Measurements from ENCODE around the gene TRAK1.

Gene TRAK1

GRCh38 chr3:42176242-42177034 is 85.3 kb downstream of the TRAK1 start:
- no peak for DNase-seq (ENCODE audit: low read depth in 2 of 2)

DNA sequence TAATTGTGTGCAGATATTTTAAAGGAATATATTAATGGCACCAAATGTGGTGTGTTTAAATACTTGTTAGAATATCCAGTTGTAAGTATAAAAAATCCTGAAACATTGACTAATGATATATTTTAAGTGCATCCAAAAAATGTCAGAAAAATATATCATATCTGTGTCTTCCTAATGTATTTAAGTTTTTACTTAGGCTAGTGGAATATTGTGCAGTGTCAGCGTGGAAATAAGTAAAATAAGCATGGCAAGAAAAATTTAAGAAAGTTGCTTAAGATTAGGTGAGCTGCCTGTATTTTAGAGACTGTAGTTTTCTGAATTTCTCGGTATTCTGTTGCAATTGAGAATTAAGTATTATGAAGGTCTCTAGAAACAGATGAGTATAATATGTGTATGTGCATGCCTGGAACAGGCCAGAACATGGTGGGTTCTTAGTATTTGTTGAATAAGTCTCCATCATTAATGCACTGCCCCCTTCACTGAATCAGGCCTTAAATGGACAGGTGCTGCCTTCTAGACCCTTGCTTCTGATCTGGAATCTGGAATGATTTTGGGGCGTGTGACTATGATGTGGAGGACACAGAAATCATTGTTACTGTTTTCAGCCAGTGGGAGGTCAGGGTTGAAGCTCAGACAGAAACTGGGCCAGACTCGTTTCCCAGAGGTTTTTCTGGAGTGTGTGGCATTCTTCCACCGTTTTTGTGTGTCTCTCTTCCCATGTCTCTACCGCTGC is 86.1 kb downstream of the TRAK1 start:
- no peak for DNase-seq (ENCODE audit: low read depth in 2 of 2)

DNA sequence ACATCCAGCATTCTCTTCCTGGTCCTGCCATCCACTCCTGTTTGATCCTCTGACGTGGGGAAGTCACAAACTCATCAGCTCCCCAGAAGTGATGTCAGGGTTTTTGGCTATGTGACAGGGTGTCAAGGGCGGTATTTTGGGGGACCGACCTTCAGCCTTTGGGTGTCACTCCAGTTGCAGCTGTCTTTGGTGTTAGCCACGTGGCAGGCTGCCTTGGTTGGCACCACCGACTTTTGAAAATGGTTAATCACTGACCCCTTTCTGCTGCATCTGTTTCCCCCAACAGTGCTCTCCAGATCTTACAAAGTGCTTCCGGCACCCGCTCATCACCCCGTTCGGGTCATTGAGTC is 86.6 kb downstream of the TRAK1 start:
- DNase-seq (ENCODE audit: low read depth in 2 of 2): no peak

DNA sequence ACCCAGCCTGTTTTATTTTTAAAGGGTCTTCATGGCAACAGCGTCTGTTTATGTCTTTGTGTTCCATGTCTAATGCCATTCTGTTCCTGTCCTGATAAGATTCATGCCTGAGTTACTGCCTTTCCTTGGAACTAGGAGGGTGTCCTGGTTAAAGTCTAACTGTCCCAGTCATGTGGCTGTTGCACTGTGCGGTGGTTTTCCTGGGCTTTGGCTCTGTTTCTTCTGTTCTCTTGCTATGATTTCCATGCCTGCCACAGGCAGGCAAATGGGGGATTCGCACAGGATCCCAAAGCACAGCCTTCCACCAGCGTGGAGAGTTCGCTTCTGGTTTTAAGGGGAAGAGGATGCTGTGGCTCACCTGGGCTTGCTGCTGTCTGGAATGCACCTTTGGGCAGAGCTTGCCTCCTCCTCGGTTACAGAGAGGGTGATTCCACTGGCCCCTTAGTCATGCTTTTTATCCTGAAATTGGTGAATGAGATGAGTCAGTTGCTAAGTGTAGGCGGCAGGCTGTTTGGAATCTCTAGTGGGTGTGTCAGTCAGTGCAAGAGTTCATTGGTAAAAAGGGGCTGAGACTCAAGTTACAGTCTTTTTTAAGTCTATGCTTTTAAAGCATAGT is 88.1 kb downstream of the TRAK1 start:
- no peak for DNase-seq (ENCODE audit: low read depth in 2 of 2)

DNA sequence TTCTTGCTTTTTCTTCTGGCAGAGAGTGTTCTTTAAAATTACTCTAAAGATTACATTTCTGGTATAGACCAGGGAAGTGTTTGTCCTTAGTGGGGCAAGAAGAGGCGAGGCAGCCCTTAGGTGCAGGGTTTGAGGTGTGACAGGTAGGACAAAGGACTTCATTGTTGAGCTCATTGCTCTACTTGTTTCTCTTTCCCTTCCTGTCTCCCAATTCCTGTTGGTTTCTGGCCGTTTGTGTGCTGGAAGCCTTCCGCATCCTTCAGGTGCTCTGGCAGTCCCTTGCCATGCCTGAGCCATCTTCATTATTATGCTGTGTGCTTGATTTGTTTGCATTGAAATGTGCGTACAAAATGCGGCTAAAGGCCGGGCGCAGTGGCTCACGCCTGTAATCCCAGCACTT is 89.7 kb downstream of the TRAK1 start:
- no peak for DNase-seq (ENCODE audit: low read depth in 2 of 2)

GRCh38 chr3:42182555-42182954 is 91.4 kb downstream of the TRAK1 start:
- DNase-seq (ENCODE audit: low read depth in 2 of 2): no peak

DNA sequence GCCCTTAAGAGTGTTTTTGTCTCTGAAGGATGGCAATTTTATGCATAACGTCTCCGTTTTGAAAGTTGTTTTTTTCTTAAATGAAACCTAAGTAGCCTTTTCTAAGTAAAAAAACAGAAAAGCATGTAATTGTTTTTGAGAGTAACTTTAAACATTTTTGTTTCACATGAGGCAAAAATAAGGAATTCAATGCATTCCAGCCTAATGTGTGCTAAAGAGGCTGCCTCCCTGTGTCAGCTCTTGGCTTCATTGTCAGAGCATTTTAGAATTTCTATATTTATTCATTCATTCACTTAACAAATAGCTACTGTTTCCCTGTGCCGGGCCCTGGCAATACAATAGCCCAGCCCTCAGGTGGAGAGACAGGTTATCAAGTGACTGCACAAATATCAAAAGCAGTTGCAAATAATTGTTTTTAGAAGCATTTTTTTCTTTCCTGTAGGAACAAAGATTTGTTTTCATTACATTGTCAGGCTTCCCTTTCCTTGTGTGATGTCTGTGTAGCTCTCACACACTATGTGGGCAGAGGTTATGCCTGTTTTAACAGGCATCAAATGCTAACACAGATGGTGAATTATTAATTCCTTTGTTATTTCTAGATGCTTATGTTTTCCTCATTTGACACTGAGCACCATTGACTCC is 93.0 kb downstream of the TRAK1 start:
- no peak for DNase-seq (ENCODE audit: low read depth in 2 of 2)

DNA sequence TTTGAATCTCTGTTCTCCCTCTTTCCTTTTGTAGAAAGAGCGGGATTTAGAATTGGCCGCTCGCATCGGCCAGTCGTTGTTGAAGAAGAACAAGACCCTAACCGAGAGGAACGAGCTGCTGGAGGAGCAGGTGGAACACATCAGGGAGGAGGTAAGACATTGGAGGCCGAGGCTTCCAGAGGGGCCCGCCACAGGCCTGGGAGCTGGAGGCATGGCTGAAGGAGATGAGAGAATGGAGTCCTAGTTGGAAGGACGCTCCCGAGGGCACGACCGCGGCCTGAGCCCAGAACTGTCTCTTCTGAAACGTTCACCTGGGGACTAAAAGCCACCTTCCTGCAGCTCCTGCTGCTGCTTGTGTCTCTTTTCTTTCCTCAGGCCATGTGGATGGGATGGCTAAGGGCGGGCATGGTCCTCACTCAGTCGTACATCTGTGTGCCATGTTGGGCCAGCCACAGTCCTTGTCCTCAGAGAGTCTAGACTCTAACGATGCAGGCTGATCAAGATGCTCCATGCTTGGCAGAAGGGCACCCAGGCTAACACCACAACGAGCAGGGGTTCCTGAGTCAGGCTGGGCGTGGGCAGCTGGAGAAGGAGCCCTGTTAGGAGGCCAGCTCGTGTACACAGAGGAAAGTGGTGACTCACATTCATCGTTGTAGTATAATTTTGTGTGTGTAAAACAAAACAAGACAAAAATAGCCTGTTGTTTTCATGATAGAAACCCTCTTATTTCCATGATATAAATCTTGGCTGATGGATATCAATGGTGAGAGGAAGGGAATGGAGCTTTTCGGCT is 93.7 kb downstream of the TRAK1 start:
- no peak for DNase-seq (ENCODE audit: low read depth in 2 of 2)

DNA sequence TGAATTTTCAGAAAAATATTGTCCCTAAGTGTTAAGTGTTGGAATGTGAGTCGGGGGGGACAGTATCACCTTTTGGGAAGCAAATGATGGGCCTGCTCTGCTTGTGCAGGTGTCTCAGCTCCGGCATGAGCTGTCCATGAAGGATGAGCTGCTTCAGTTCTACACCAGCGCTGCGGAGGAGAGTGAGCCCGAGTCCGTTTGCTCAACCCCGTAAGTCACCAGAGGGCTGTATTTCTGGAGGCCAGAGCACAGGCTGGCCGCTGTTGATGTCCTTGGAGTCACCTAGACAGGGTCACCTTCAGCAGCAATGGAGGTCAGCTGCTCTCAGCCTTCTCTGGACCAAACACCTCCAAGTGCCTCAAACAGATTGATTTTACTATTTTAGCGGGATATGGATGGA is 96.8 kb downstream of the TRAK1 start:
- DNase-seq (ENCODE audit: low read depth in 2 of 2): no peak

DNA sequence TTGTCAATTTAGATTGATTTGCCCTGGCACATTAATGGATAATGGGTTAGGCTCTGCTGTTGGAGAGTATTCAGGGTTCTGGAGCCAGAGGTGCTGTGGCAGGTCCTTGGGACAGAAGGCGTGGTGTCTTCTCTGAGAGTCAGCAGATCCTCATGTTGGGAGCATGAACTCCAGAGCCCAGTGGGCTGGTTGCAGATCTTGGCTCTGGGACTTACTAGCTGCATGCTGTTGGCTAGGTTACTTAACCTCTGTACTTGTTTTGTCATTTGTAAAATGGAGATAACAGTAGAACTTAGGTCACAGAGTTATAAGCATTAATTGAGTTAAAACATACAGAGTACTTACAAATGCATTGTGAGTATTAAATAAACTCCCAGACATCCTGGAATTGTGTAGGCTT is 97.2 kb downstream of the TRAK1 start:
- DNase-seq (ENCODE audit: low read depth in 2 of 2): no peak

GRCh38 chr3:42189001-42189460 is 97.9 kb downstream of the TRAK1 start:
- no peak for DNase-seq (ENCODE audit: low read depth in 2 of 2)

- no peak for DNase-seq (ENCODE audit: low read depth in 2 of 2)
Observed at GRCh38 chr3:42189736-42190135, 98.6 kb downstream of the TRAK1 start.

DNA sequence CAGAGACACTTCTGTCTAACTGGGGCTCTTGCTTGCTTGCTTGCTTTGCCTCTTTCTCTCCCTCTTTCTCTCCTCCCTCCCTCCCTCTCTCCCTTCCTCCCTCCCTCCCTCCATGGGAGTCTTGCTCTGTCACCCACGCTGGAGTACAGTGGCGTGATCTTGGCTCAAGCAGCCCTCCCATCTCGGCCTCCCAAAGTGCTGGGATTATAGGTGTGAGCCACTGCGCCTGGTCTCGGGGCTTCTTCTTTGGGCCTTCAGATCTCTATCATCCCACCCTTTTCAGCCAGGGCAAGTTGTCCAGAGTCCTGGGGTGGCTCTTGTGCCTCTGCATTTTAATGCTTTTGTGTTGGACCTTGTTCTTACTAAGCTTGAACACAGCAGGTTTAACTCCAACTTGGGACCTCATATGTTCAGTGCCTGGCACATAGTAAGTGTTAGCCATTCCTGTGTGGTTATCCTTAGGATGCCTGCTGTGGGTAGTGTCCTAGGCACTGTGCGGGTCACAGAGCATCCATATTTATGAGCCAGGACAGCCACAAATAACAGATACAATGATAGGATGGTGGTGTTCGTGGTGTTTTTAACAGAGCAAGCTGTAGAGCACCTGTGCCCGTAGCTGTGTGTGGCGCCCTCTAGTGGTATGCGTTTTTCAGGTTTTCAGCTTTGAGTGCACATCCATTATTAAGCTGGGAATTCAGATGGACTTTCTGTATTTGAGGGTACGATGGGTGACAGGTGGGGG is 99.7 kb downstream of the TRAK1 start:
- peak; percentile 35 to 68 for DNase-seq (ENCODE audit: low read depth in 2 of 2)

- no peak for DNase-seq (ENCODE audit: low read depth in 2 of 2)
Observed at GRCh38 chr3:42191443-42191747, 100.2 kb downstream of the TRAK1 start.

DNA sequence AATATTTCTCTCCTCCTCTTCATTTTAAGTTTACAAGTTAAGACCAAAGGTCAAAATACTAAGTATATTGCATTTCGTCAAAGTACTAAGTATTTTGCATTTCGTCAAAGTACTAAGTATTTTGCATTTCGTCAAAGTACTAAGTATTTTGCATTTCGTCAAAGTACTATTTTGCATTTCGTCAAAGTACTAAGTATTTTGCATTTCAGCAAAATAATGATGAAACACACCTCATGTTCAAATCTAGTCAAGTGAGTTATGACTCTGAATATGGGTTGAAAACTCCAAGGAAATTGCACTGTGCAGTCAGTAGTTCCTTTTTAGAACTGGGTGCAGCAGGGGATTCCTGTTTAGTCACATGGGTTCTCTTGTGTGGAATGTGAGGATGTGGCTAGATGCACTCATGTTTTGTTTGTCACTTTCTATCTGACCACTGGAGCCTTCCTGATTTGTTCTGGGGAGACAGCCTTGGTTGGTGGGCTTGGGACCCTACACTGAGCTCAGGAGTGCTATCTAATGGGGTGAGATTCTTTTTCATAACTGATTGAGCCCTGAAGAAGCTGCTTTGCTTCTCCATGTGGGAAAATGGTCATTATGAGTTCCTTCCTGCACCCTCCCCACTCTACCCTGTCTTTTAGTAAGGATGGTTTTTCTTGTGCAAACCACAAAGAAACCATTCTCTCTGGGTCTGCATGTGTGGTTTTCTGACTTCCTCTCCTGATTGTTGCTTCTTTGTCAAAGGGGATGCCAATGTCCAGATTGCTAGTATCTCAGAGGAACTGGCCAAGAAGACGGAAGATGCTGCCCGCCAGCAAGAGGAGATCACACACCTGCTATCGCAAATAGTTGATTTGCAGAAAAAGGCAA is 101.4 kb downstream of the TRAK1 start:
- no peak for DNase-seq (ENCODE audit: low read depth in 2 of 2)

GRCh38 chr3:42194943-42195510 is 103.9 kb downstream of the TRAK1 start:
- DNase-seq (ENCODE audit: low read depth in 2 of 2): no peak

- DNase-seq (ENCODE audit: low read depth in 2 of 2): no peak
Observed at GRCh38 chr3:42195879-42196330, 104.7 kb downstream of the TRAK1 start.

GRCh38 chr3:42198709-42199108 is 107.6 kb downstream of the TRAK1 start:
- no peak for DNase-seq (ENCODE audit: low read depth in 2 of 2)

DNA sequence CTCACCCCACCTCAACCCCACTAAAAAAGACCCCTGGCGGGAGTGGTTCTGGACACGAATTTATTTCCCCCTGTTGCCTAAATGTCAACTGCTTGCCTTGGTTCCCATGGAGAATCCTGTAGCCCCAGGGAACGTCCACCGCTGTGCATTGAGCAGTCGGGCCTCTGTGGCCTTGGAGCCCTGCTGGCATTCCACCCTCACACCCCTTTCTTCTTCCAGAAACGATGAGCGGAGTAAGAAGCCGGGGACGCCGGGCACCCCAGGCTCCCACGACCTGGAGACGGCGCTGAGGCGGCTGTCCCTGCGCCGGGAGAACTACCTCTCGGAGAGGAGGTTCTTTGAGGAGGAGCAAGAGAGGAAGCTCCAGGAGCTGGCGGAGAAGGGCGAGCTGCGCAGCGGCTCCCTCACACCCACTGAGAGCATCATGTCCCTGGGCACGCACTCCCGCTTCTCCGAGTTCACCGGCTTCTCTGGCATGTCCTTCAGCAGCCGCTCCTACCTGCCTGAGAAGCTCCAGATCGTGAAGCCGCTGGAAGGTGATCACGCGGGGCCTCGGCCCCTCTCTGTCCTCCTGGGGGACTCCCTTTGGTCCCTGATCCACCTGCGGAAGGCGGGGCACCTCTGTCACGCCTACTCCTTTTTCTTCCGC is 111.2 kb downstream of the TRAK1 start:
- DNase-seq (ENCODE audit: low read depth in 2 of 2): no peak
